MG63 (cell line): Measurements from ENCODE around the gene CCDC169. TPM values are rescaled to one million over a fixed set of nuclear protein-coding genes. Genes with fewer than 3 reads are reported as not detected.
A peak's percentile ranks its signal among the peaks of the same experiment; 100 is the strongest.
"Not testable (repeated sequence)": the region's sequence is repeated elsewhere in the genome, so short reads cannot be mapped to it uniquely, and the experiment has no call there.

ENCODE experiments used
- DNase-seq: peaks from one replicate; pipeline ENCODE4 v3.0.0-alpha.2; 2020
- H3K27me3 ChIP-seq: fragments of 250-450 bp; sonication (Bioruptor Pico); 2 replicates; pipeline ENCODE4 v1.5.1; 2020; ENCODE audit warnings: mild to moderate bottlenecking, moderate library complexity
- H3K36me3 ChIP-seq: fragments of 250-450 bp; sonication (Bioruptor Pico); 2 replicates; pipeline ENCODE4 v1.5.1; 2020; ENCODE audit warnings: mild to moderate bottlenecking, moderate library complexity
- H3K4me3 ChIP-seq: fragments of 250-450 bp; sonication (Bioruptor Pico); 2 replicates; pipeline ENCODE4 v1.5.1; 2020; ENCODE audit warnings: mild to moderate bottlenecking, moderate library complexity
- H3K9me3 ChIP-seq: fragments of 250-450 bp; sonication (Bioruptor Pico); 2 replicates; pipeline ENCODE4 v1.5.1; 2020; ENCODE audit warnings: mild to moderate bottlenecking, moderate library complexity
- total RNA-seq: library from RNA; depleted of rRNA; stranded (reverse); fragments of >200 nt; shearing (Covaris generic); gene quantifications from 2 replicates; pipeline ENCODE4 v1.2.3, GENCODE V29; 2014; ENCODE audit warnings: low replicate concordance; rRNA removed

CCDC169 gene
- 0.07 and 0.47 TPM in 2 replicates for total RNA-seq

- H3K36me3 ChIP-seq = no peaks in the 10 kb centered on the region; the same call in 1 of the 2 replicates
- no peaks in the 10 kb centered on the region for H3K27me3 ChIP-seq
- peak within 1 kb of the TSS; percentile 52 for H3K4me3 ChIP-seq
- no peaks in the 10 kb centered on the region for H3K9me3 ChIP-seq
- peak; percentile 81 for DNase-seq
Observed at GRCh38 chr13:36297366-36298338, at the start of gene CCDC169. CCDC169 (minus strand) TSS chr13:36297814; CDS start chr13:36297719, 95 bp downstream.

GRCh38 chr13:36346222-36347083 is 48.8 kb upstream of the CCDC169 start, which contains the start of gene SPART:
SPART (minus strand) TSS chr13:36346394; CDS start chr13:36335830, 10,564 bp downstream.
- Histone ChIP-seq H3K27me3 (no peaks in the 10 kb centered on the region), H3K4me3 (peak within 1 kb of the TSS; percentile 80), H3K36me3 (no peaks in the 10 kb centered on the region), H3K9me3 (no peaks in the 10 kb centered on the region)
- DNase-seq = peak; percentile 88

DNA sequence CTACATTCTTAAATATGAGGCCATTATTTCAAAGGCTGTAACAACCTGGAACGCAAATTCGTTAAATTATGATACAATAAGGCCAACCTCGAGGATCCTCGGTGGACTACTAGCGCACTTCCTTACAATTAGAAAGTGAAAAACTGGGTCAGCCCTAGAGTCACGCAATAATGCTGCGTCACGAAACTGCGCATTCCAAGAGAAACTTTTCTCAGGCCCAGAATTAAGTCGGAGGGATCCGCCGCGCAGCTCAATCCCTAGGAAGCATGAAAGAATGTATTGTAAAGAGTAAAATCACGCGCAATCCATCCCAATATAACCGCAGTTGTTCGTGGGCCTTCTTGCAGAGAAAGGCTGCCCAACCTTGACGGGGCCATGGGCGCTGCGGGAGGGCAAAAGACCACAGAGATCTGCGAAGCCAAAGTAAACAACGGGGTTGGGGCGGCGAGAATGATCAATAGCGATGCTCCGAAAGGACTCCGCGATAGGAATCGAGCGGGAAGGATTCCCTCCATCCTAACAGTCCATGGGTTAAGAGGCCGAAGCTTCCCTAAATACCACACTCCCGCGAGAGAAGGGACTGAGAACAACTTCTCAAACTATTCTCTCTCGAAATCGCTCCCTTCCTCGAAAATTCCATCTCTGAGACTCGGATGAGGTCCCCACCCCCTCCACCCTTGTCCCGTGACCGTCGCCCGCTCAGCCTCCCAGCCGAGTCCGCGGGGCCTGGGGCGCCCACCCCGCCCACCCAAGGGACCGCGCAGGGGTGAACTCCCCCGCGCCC is 48.0 kb upstream of the CCDC169 start:
- no peaks in the 10 kb centered on the region for H3K9me3 ChIP-seq
- no peaks in the 10 kb centered on the region for H3K27me3 ChIP-seq
- H3K4me3 ChIP-seq = peak overlapping the region; percentile 80
- DNase-seq = peak; percentile 66
- H3K36me3 ChIP-seq = no peaks in the 10 kb centered on the region

GRCh38 chr13:36344886-36345437 is 47.3 kb upstream of the CCDC169 start:
- H3K4me3 ChIP-seq = peak overlapping the region; percentile 80
- H3K27me3 ChIP-seq = no peaks in the 10 kb centered on the region
- DNase-seq = no peak
- no peaks in the 10 kb centered on the region for H3K36me3 ChIP-seq
- no peaks in the 10 kb centered on the region for H3K9me3 ChIP-seq

GRCh38 chr13:36344173-36344572 is 46.6 kb upstream of the CCDC169 start:
- H3K36me3 ChIP-seq = no peaks in the 10 kb centered on the region
- peak overlapping the region; percentile 80 for H3K4me3 ChIP-seq
- no peaks in the 10 kb centered on the region for H3K27me3 ChIP-seq
- no peaks in the 10 kb centered on the region for H3K9me3 ChIP-seq
- no peak for DNase-seq

DNA sequence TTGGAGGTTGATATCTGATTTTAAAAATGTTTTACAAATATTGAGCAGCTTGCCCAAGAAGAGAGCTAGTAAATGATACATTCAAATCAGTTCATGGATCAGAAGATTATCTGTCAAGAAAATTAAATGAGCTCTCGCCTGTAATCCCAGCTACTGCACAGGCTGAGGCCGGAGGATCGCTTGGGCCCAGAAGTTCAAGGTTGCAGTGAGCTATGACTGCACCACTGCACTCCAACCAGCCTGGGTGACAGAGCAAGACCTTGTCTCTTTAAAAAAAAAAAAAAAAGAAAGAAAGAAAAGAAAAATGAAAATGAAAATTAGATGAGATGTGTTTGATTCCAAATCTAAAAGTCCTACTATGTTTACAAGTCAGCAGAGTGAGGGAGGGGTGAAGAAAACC is 46.2 kb upstream of the CCDC169 start:
- DNase-seq = no peak
- Histone ChIP-seq H3K9me3 (no peaks in the 10 kb centered on the region), H3K4me3 (no peak overlapping the region; the same call in 1 of the 2 replicates), H3K27me3 (no peaks in the 10 kb centered on the region), H3K36me3 (no peaks in the 10 kb centered on the region)

DNA sequence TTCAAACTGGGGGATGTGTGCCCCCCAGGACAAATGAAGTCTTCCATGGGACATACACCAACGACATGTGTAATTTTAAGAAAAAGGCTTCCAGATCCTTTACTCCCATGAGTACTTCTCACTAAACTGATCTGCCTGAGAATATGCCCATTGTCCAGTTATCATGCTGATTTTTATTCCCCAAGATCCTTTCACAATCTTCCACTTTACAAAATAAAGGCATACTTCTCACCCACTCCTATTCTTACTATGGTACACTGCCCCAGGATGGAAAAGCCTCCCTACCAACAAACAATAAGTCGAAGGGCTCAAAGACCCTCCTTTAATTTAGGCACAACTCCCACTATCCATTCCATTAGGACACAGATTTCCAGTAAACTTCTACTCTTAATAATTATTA is 45.1 kb upstream of the CCDC169 start:
- Histone ChIP-seq H3K36me3 (no peaks in the 10 kb centered on the region; the same call in 1 of the 2 replicates), H3K27me3 (no peaks in the 10 kb centered on the region), H3K9me3 (no peaks in the 10 kb centered on the region), H3K4me3 (no peak overlapping the region)
- DNase-seq = no peak

DNA sequence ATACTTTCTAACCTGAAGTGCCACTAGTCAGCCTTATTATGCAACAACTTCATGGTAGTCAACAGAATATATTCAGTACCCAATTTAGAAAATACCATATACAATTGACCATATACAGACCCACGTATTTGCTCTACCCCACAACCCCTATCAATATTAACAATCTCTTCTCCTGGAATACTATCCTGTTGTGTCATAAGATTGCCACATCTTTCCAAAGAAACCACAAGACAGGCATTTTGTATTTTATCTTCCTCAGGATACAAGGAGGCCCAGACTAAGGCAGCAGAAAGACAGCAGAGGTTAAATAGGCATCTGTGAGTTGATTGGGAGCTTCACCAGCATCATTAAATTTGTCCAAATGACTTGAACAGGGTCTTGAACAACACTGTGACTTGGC is 44.1 kb upstream of the CCDC169 start:
- H3K27me3 ChIP-seq = no peaks in the 10 kb centered on the region
- peaks cover 5% of the 10 kb centered on the region for H3K36me3 ChIP-seq
- H3K4me3 ChIP-seq = no peak overlapping the region
- H3K9me3 ChIP-seq = no peaks in the 10 kb centered on the region
- DNase-seq = no peak

GRCh38 chr13:36339600-36340155 is 42.1 kb upstream of the CCDC169 start:
- Histone ChIP-seq H3K9me3 (no peaks in the 10 kb centered on the region), H3K4me3 (no peak overlapping the region), H3K27me3 (no peaks in the 10 kb centered on the region), H3K36me3 (peaks cover 18% of the 10 kb centered on the region)
- DNase-seq = no peak

- DNase-seq = no peak
- no peak overlapping the region for H3K4me3 ChIP-seq
- H3K36me3 ChIP-seq = peaks cover 25% of the 10 kb centered on the region
- no peaks in the 10 kb centered on the region for H3K27me3 ChIP-seq
- H3K9me3 ChIP-seq = no peaks in the 10 kb centered on the region
Observed at GRCh38 chr13:36337938-36338641, 40.5 kb upstream of the CCDC169 start.

DNA sequence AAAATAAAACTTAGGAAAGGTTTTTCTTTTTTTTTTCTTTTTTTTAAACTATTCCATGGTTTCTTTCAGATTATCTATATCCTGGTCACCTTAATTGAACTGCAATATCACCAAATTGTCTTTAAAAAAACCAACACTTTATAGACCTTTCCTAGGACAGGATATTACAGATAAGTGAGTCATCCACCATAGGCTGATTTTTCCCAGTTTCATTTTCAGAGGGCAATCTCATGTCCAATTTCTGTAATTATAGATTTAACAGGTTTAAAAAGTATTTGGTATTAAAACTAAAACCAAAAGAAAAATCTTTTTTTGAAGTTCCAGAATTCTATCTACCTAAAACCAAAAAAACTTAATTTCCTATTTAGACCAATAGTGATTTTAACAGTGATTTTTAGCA is 35.4 kb upstream of the CCDC169 start:
- DNase-seq = no peak
- Histone ChIP-seq H3K27me3 (no peaks in the 10 kb centered on the region), H3K4me3 (no peak overlapping the region), H3K36me3 (peaks cover 73% of the 10 kb centered on the region), H3K9me3 (no peaks in the 10 kb centered on the region)

- not testable (repeated sequence) for H3K27me3 ChIP-seq, DNase-seq, H3K4me3 ChIP-seq, H3K9me3 ChIP-seq
- peaks cover 76% of the 10 kb centered on the region for H3K36me3 ChIP-seq
Observed at GRCh38 chr13:36332255-36332654, 34.6 kb upstream of the CCDC169 start.

DNA sequence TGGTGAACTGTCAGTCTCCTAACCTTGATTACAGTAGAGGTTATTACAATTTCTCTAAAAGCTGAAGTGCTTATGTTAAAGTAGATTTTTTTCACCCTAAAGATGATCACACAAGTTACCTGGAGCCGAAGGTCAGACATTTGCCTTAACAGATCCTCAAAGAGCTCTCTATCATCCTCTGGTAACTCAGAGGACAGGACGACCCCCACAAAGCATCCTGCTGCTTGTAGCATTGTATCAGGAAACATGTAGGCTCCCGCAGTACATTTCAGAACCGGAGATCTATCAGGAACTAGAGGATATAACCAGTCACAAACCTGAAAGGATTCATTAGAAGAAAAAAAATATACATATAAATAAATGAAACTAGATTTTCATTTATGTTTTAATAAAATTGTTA is 33.7 kb upstream of the CCDC169 start:
- DNase-seq = no peak
- Histone ChIP-seq H3K4me3 (no peak overlapping the region), H3K27me3 (no peaks in the 10 kb centered on the region), H3K36me3 (peaks cover 78% of the 10 kb centered on the region), H3K9me3 (no peaks in the 10 kb centered on the region)

DNA sequence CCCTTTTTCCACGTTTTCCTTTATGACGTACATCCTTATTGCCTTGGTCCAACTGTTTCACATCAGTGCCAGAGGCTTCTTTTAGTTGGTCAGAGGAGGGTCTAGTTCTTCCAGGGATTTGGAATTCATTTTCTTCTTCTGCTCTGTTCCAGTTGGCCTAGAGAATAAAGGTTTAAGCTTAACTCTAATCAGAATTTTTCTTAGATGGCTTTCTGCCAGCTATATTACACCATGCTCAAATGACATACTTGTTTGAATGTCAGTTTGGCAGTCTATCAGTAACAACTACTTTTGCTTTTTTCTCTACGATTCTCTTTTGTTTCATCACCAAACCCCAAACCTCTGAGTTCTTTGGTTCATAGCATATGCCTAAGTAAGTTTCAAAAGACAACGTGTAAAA is 31.7 kb upstream of the CCDC169 start:
- no peak for DNase-seq
- H3K27me3 ChIP-seq = no peaks in the 10 kb centered on the region
- H3K36me3 ChIP-seq = peaks cover 88% of the 10 kb centered on the region
- no peak overlapping the region for H3K4me3 ChIP-seq
- no peaks in the 10 kb centered on the region for H3K9me3 ChIP-seq

DNA sequence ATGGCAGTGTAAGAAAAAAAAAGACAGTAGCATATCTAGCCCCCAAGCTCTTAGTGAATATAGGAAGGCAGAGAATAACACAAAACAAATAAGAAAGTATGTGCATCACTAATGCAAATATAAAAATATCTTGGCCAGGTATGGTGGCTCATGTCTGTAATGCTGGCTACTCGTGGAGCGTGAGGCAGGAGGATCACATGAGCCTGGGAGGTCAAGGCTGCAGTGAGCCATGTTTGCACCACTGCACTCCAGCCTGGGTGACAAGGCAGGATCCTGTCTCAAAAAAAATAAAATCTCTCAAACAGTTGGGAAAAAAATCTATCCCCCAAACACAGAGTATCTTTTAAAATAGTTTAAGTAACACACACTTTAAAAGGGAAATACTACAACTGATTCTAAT is 31.2 kb upstream of the CCDC169 start:
- H3K9me3 ChIP-seq = no peaks in the 10 kb centered on the region
- no peaks in the 10 kb centered on the region for H3K27me3 ChIP-seq
- H3K4me3 ChIP-seq = no peak overlapping the region
- H3K36me3 ChIP-seq = peaks cover 92% of the 10 kb centered on the region
- no peak for DNase-seq
